Effector memory CD8-positive, alpha-beta T cell (primary cell): Measurements from ENCODE around the gene HSPD1.
"Not testable (repeated sequence)": the region's sequence is repeated elsewhere in the genome, so short reads cannot be mapped to it uniquely, and the experiment has no call there.

Experiments used
- ATAC-seq: fragments of 150-1000 bp; cut with Tn5 transposase; replicated peaks from 2 replicates; pipeline ENCODE4 v1.10.0; 2021; ENCODE audit warnings: mild to moderate bottlenecking, moderate library complexity
- DNase-seq, 3 experiments: peaks; one replicate each; pipeline ENCODE4 v3.0.0; 2021
- H3K27ac Mint-ChIP-seq, 2 donors: one replicate each; pipeline ENCODE4 v1.8.0; 2022; ENCODE audit warnings: mild to moderate bottlenecking in 2 of 2, mixed read lengths in 2 of 2, moderate library complexity in 2 of 2
- H3K27me3 Mint-ChIP-seq, 2 donors: one replicate each; pipeline ENCODE4 v1.8.0; 2022; ENCODE audit warnings: mixed read lengths in 2 of 2
- H3K36me3 Mint-ChIP-seq: one replicate; pipeline ENCODE4 v1.8.0; 2022; ENCODE audit warnings: mild to moderate bottlenecking, moderate library complexity, mixed read lengths; ENCODE audit not compliant: insufficient read depth
- H3K4me1 Mint-ChIP-seq, 2 donors: one replicate each; pipeline ENCODE4 v1.8.0; 2022; ENCODE audit warnings: low read depth in 2 of 2, mixed read lengths in 2 of 2
- H3K4me3 Mint-ChIP-seq, 2 donors: one replicate each; pipeline ENCODE4 v1.8.0; 2022; ENCODE audit warnings: mild to moderate bottlenecking in 2 of 2, mixed read lengths in 2 of 2, moderate library complexity in 2 of 2
- H3K9me3 Mint-ChIP-seq, 2 donors: one replicate each; pipeline ENCODE4 v1.8.0; 2022; ENCODE audit warnings: mixed read lengths in 2 of 2

Gene HSPD1

DNA sequence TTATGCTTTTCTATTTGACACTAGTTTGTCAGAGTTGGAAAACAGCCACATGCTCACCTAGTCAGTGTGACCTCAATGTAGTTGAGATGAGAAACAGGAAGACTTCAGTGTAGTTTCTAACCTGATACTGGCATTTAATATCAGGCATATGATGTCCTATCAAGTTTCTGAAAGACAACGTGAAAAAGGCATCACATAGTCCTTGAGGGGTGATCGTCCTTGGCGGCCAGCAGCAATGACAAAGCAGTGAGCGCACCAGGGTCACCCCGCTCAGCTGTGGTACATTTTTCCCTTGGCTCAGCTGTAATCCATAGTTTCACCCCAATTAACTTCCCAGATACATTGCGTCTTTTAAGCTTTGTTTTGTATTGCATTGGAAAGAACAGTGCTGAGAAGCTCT lies 4.9 kb upstream of the HSPD1 start:
- H3K4me1 Mint-ChIP-seq, result peaks cover 19 to 28% of the 10 kb centered on the region in 2 donors
- ATAC-seq (no peak), DNase-seq (no peak)
- no peak overlapping the region for H3K4me3 Mint-ChIP-seq
- H3K36me3 Mint-ChIP-seq, result peaks cover 41% of the 10 kb centered on the region
- no peaks in the 10 kb centered on the region for H3K9me3 Mint-ChIP-seq
- H3K27ac Mint-ChIP-seq, result peak overlapping the region in 1 of 2 donors; percentile 65
- no peaks in the 10 kb centered on the region for H3K27me3 Mint-ChIP-seq

GRCh38 chr2:197504000-197504399 lies 4.4 kb upstream of the HSPD1 start:
- Mint-ChIP-seq H3K4me3 (no peak overlapping the region), H3K4me1 (peaks cover 19 to 28% of the 10 kb centered on the region in 2 donors), H3K27me3 (no peaks in the 10 kb centered on the region), H3K36me3 (peaks cover 46% of the 10 kb centered on the region), H3K9me3 (no peaks in the 10 kb centered on the region), H3K27ac (peak overlapping the region; percentile 22 to 65)
- DNase-seq (no peak), ATAC-seq (no peak)

- H3K4me3 Mint-ChIP-seq, result peak overlapping the region; percentile 83 to 92
- H3K36me3 Mint-ChIP-seq, result peaks cover 54% of the 10 kb centered on the region
- peak overlapping the region; percentile 94 to 96 for H3K27ac Mint-ChIP-seq
- DNase-seq, result no peak
- H3K9me3 Mint-ChIP-seq, result no peaks in the 10 kb centered on the region
- peaks cover 28 to 34% of the 10 kb centered on the region in 2 donors for H3K4me1 Mint-ChIP-seq
- ATAC-seq, result no peak
- H3K27me3 Mint-ChIP-seq, result no peaks in the 10 kb centered on the region
These were observed 3.0 kb upstream of the HSPD1 start for GRCh38 chr2:197502685-197503084.

DNA sequence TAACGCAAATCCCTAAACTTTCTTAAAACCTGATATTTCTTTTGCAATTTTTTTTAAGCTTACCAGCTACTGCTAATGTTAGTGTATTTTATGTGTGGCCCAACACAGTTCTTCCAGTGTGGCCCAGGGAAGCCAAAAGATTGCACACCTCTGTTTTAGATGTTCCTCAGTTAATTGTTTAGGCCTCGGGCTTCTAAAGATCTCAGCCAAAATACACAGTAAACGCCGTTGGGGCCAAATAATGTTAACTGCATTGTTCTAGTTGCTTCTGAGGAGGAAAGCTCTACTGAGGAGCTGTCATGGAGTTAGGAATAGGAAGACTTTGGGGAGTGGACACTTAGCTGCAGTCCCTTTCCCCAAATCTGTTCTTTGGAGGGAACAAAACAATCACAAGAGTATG lies 2.6 kb upstream of the HSPD1 start:
- peaks cover 31 to 39% of the 10 kb centered on the region in 2 donors for H3K4me1 Mint-ChIP-seq
- peak overlapping the region; percentile 83 to 92 for H3K4me3 Mint-ChIP-seq
- peaks cover 54% of the 10 kb centered on the region for H3K36me3 Mint-ChIP-seq
- no peak for DNase-seq
- H3K27ac Mint-ChIP-seq, result peak overlapping the region; percentile 94 to 96
- H3K27me3 Mint-ChIP-seq, result no peaks in the 10 kb centered on the region
- ATAC-seq, result no peak
- no peaks in the 10 kb centered on the region for H3K9me3 Mint-ChIP-seq

DNA sequence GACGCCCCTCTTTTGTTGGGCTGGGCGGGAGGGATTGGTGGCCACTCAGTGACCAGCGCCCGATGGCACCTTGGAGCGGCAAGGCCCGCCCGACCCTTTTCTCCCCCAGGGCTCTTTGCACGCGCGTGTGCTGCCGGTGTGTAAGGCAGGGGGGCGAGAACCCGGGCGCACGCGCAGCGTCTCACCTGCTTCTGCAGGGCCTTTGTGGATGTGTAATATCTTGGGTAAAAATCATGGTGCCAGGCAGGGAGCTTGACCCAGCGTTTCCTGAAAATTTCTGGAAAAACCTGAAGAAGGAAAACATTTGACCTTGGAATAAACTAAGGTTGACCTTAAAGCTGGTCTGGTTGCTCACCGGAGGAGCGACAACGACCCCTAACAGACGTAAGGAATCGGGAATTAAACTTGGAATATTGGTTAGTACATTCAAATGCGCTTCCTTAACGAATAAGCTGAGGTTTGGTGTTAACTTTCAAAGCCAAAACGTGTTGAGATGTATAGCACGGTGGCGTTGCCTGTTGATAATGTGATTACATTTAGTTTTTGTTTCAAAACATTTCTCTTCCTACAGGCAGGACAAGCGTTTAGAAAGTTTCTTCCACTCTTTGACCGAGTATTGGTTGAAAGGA lies 977 bp upstream of the HSPD1 start:
- Mint-ChIP-seq H3K4me3 (peak overlapping the region; percentile 83 to 92), H3K27ac (peak overlapping the region; percentile 94 to 96), H3K27me3 (no peaks in the 10 kb centered on the region), H3K36me3 (peaks cover 65% of the 10 kb centered on the region), H3K9me3 (no peaks in the 10 kb centered on the region), H3K4me1 (peaks cover 38 to 42% of the 10 kb centered on the region in 2 donors)
- ATAC-seq (peak; percentile 4), DNase-seq (peak in 2 of 3 experiments; percentile 9 to 12)

DNA sequence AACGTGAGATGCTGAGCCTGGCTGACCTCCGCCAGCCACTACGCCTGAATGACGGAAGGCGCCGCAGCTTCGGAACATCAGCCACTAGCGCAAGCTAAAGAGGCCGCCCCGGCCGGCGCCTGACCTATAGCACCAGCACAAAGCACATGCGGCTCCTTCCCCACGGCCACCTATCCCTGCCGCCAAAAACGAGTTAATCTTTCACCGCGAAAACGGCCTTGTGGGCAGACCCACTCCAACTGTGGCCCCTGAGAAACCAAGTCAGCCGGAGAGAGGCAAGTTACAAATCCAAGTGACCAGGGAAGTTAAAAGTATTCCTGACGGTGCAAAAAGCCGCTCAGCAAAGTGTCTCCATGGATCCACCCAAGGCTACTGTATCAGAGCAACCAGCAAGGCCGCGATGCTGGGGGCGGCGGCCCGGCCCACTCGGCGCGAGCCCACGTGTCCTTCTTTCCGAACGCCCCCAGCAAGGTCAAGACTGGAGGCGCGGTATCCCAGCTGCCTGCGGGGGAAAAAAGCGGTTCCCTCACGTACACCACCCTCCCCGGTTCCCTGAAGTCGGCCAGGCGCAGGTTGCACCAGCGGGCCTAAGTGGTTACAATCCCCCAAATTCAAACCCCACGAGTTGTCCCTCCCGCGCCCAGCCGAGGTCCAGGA lies 575 bp downstream of the HSPD1 start:
- no peak for ATAC-seq
- Mint-ChIP-seq H3K36me3 (peaks cover 70% of the 10 kb centered on the region), H3K4me1 (peaks cover 38 to 41% of the 10 kb centered on the region in 2 donors), H3K9me3 (no peaks in the 10 kb centered on the region), H3K4me3 (peak overlapping the region; percentile 83 to 92), H3K27me3 (no peaks in the 10 kb centered on the region), H3K27ac (peak overlapping the region; percentile 94 to 96)
- DNase-seq, result peak; percentile 31 to 39 (median 32)

DNA sequence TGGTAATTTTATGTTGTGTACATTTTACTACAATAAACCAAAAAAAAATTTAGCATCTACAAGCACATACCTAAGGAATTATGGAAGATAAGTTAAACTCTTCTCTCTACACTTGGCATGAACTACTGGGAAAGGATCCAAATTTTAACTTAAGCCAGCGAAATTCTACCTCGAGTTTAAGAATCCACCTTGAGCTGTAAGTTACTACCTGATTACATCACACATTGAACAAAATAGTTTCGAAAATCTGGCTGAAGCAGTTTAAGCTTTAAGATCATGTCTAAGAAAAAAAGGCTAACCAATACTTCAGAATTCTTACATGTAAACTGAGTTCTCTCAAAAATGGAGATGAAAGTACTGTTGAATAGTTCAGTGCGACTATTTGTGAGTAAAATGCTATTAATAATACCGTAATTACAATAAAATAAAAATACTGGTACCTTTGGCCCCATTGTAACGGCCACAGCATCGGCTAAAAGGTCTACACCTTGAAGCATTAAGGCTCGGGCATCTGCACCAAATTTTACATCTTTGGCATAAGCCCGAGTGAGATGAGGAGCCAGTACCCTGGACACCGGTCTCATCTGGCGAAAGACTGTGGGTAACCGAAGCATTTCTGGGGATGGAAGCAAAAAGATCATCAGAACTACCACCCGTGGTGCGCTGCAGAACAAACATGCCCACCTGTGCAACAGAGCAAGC lies 1.3 kb downstream of the HSPD1 start:
- H3K27ac Mint-ChIP-seq, result peak overlapping the region; percentile 94 to 96
- peaks cover 38 to 41% of the 10 kb centered on the region in 2 donors for H3K4me1 Mint-ChIP-seq
- peaks cover 71% of the 10 kb centered on the region for H3K36me3 Mint-ChIP-seq
- no peak for ATAC-seq
- H3K9me3 Mint-ChIP-seq, result no peaks in the 10 kb centered on the region
- peak overlapping the region; percentile 83 to 92 for H3K4me3 Mint-ChIP-seq
- H3K27me3 Mint-ChIP-seq, result no peaks in the 10 kb centered on the region
- DNase-seq, result no peak

- DNase-seq (no peak), ATAC-seq (no peak)
- Mint-ChIP-seq H3K36me3 (peaks cover 72% of the 10 kb centered on the region), H3K9me3 (no peaks in the 10 kb centered on the region), H3K4me3 (peak overlapping the region; percentile 83 to 92), H3K27ac (peak overlapping the region; percentile 94 to 96), H3K27me3 (no peaks in the 10 kb centered on the region), H3K4me1 (peaks cover 35 to 37% of the 10 kb centered on the region in 2 donors)
These were observed 2.3 kb downstream of the HSPD1 start for GRCh38 chr2:197497326-197497725.

GRCh38 chr2:197496695-197497094 lies 2.9 kb downstream of the HSPD1 start:
- H3K36me3 Mint-ChIP-seq, result peaks cover 78% of the 10 kb centered on the region
- peaks cover 31 to 32% of the 10 kb centered on the region in 2 donors for H3K4me1 Mint-ChIP-seq
- peak overlapping the region in 1 of 2 donors; percentile 96 for H3K27ac Mint-ChIP-seq
- no peaks in the 10 kb centered on the region for H3K9me3 Mint-ChIP-seq
- H3K4me3 Mint-ChIP-seq, result no peak overlapping the region
- H3K27me3 Mint-ChIP-seq, result no peaks in the 10 kb centered on the region
- ATAC-seq (no peak), DNase-seq (no peak)

DNA sequence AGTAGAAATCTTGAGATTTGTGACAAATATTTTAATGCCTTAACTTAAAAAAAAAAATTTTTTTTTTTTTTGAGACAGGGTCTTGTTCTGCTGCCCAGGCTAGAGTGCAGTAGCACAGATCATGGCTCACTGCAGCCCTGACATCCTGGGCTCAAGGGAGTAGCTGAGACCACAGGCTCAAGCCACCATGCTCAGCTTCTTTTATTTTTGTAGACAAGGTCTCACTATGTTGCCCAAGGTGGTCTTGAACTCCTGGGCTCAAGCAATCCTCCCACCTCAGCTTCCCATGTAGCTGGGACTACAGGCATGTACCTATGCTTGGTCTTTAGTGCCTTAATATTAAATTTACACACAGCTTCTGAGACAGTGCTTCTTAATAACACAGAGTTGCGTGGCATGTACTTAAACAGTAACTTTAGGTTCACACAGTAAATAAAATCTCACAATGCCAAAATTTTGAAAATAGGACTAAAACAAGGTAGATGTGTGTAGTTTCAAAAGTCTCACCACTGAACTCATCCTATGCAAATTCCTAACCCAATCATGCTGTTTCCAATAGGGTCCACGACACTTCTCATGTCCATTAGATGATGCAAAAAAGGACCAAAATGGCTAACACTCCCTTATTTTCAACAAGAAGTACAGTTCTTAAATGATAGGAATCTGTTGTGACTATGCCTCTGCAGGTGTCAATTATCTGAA lies 4.1 kb downstream of the HSPD1 start:
- Mint-ChIP-seq H3K4me3 (no peak overlapping the region), H3K9me3 (no peaks in the 10 kb centered on the region), H3K36me3 (peaks cover 80% of the 10 kb centered on the region), H3K27me3 (no peaks in the 10 kb centered on the region), H3K4me1 (peaks cover 22 to 23% of the 10 kb centered on the region in 2 donors), H3K27ac (no peak overlapping the region)
- ATAC-seq (no peak), DNase-seq (no peak)

GRCh38 chr2:197487385-197487784 lies 12.3 kb downstream of the HSPD1 start:
- ATAC-seq, result no peak
- peaks cover 0 to 7% of the 10 kb centered on the region in 2 donors for H3K4me1 Mint-ChIP-seq
- no peaks in the 10 kb centered on the region for H3K27me3 Mint-ChIP-seq
- peaks cover 73% of the 10 kb centered on the region for H3K36me3 Mint-ChIP-seq
- H3K9me3 Mint-ChIP-seq, result no peaks in the 10 kb centered on the region
- no peak overlapping the region for H3K4me3 Mint-ChIP-seq
- H3K27ac Mint-ChIP-seq, result peak overlapping the region in 1 of 2 donors; percentile 25
- DNase-seq, result no peak

- peaks cover 0 to 7% of the 10 kb centered on the region in 2 donors for H3K4me1 Mint-ChIP-seq
- peaks cover 68% of the 10 kb centered on the region for H3K36me3 Mint-ChIP-seq
- no peaks in the 10 kb centered on the region for H3K27me3 Mint-ChIP-seq
- H3K4me3 Mint-ChIP-seq, result no peak overlapping the region
- ATAC-seq, result no peak
- no peaks in the 10 kb centered on the region for H3K9me3 Mint-ChIP-seq
- no peak for DNase-seq
- peak overlapping the region in 1 of 2 donors; percentile 63 for H3K27ac Mint-ChIP-seq
These were observed 13.5 kb downstream of the HSPD1 start for GRCh38 chr2:197486175-197486574.

- H3K4me1 Mint-ChIP-seq, DNase-seq, H3K27me3 Mint-ChIP-seq, H3K27ac Mint-ChIP-seq, H3K9me3 Mint-ChIP-seq, H3K4me3 Mint-ChIP-seq, ATAC-seq: not testable (repeated sequence)
- H3K36me3 Mint-ChIP-seq, result peaks cover 57% of the 10 kb centered on the region
These were observed 15.4 kb downstream of the HSPD1 start for GRCh38 chr2:197484248-197484647.
